ACC112 (cell line): Measurements from ENCODE around the gene SART3.

Experiments
- H2AFZ ChIP-seq: fragments of 200-600 bp; sonication (generic); one replicate; pipeline ENCODE4 v1.6.0; 2017; ENCODE audit warnings: antibody characterized with exemption, low read length; ENCODE audit not compliant: unreplicated experiment
- H3K27ac ChIP-seq: fragments of 200-600 bp; sonication (generic); 2 replicates; pipeline ENCODE4 v1.5.1; 2014; ENCODE audit warnings: low read depth, mild to moderate bottlenecking, antibody characterized with exemption, low read length, moderate library complexity
- H3K27me3 ChIP-seq: fragments of 200-600 bp; sonication (generic); 2 replicates; pipeline ENCODE4 v1.6.1; 2014; ENCODE audit warnings: mild to moderate bottlenecking, antibody characterized with exemption, low read length, moderate library complexity, mixed read lengths; ENCODE audit not compliant: insufficient read depth
- H3K36me3 ChIP-seq: fragments of 200-600 bp; sonication (generic); 2 replicates; pipeline ENCODE4 v1.6.1; 2016; ENCODE audit warnings: mild to moderate bottlenecking, antibody characterized with exemption, low read length, moderate library complexity, mixed read lengths; ENCODE audit not compliant: insufficient read depth
- H3K4me1 ChIP-seq: fragments of 200-600 bp; sonication (generic); one replicate; pipeline ENCODE4 v1.6.1; 2016; ENCODE audit warnings: low read length, mixed read lengths; ENCODE audit not compliant: insufficient read depth, unreplicated experiment, control insufficient read depth
- H3K4me3 ChIP-seq: fragments of 200-600 bp; sonication (generic); 2 replicates; pipeline ENCODE4 v1.5.1; 2014; ENCODE audit warnings: mild to moderate bottlenecking, low read depth, low read length
- H3K79me2 ChIP-seq: fragments of 200-600 bp; sonication (generic); one replicate; pipeline ENCODE4 v1.6.0; 2016; ENCODE audit warnings: low read length; ENCODE audit not compliant: control insufficient read depth, unreplicated experiment, insufficient read depth

Gene SART3

DNA sequence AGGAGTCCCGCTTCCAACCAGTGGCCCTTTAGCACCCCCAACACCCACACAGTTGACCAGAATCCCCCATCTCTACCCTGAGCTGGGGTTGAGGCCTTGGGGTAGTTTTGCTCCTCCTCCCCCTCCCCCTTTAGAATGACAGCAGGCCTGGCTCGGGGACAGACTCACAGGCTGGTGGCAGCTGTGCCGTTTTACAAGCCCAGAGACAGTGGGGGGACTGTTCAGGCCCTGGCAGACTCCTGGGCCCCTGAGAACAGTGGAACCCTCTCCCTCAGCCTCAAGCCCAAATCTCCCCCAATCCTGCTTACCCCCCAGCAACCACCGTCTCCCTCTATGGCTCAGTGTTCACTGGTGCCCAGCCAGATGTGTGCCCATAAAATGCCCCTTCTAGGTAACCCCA is 26.9 kb upstream of the SART3 start:
- no peaks in the 10 kb centered on the region for H3K79me2 ChIP-seq
- H3K27ac ChIP-seq, result no peak overlapping the region
- no peak overlapping the region for H2AFZ ChIP-seq
- no peaks in the 10 kb centered on the region for H3K27me3 ChIP-seq
- no peaks in the 10 kb centered on the region for H3K36me3 ChIP-seq
- H3K4me3 ChIP-seq, result no peak overlapping the region
- H3K4me1 ChIP-seq, result no peaks in the 10 kb centered on the region

GRCh38 chr12:108586306-108586705 is 25.3 kb upstream of the SART3 start:
- Histone ChIP-seq H3K79me2 (no peaks in the 10 kb centered on the region), H3K27ac (no peak overlapping the region), H3K4me1 (no peaks in the 10 kb centered on the region), H3K27me3 (no peaks in the 10 kb centered on the region), H2AFZ (no peak overlapping the region), H3K36me3 (no peaks in the 10 kb centered on the region), H3K4me3 (no peak overlapping the region)

- no peak overlapping the region for H3K4me3 ChIP-seq
- H2AFZ ChIP-seq, result no peak overlapping the region
- no peaks in the 10 kb centered on the region for H3K4me1 ChIP-seq
- H3K36me3 ChIP-seq, result no peaks in the 10 kb centered on the region
- H3K27me3 ChIP-seq, result no peaks in the 10 kb centered on the region
- H3K27ac ChIP-seq, result no peak overlapping the region
- no peaks in the 10 kb centered on the region for H3K79me2 ChIP-seq
Observed at GRCh38 chr12:108585864-108586263, 24.9 kb upstream of the SART3 start.

DNA sequence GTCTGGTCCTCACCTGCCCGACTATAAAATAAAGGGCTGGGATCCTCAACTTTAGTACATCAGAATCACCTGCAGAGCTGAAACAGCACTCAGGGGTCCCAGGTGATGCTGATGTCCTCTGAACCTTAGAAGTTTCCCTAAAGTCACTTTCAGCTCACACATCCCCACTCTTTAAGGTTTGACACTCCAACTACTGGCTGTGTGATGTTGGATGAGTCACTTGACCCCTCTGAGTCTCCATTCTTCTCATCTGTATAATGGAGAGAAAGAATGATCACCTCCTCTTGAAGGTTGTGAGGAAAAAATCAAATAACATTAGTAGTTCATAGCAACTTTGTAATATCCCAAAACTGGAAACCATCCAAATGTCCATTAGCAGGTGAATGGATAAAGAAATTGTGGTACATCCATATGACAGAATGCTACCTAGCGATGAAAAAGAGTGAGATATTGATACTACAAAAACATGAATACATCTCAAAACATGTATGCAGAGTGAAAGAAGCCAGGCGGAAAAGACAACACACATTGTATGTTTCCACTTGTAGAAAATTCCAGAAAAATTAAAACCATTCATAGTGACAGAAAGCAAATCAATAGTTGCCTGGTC is 23.6 kb upstream of the SART3 start:
- Histone ChIP-seq H3K36me3 (no peaks in the 10 kb centered on the region), H3K79me2 (no peaks in the 10 kb centered on the region), H3K27ac (no peak overlapping the region), H3K4me1 (no peaks in the 10 kb centered on the region), H3K4me3 (no peak overlapping the region), H3K27me3 (no peaks in the 10 kb centered on the region), H2AFZ (no peak overlapping the region)

DNA sequence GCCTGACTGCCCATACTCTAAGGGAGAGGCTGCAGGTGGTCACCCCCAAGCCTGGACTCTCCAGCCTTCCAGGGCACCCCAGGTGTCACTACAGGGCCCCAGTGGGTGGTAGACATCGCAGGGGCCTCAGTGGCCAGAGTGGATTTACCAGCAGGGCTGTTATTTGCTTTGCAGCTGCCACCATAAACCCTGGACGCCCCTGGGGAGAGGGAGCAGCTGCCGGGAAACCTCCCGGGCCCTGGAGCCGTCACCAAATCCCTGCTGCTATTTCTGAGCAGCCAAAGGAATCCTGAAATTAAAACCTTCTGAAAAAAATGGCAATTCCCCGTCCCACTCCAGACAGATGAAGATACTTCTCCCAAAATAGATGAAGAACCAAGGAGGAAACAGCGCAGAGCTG is 23.0 kb upstream of the SART3 start:
- no peaks in the 10 kb centered on the region for H3K36me3 ChIP-seq
- H3K4me3 ChIP-seq, result no peak overlapping the region
- no peaks in the 10 kb centered on the region for H3K27me3 ChIP-seq
- no peak overlapping the region for H2AFZ ChIP-seq
- no peaks in the 10 kb centered on the region for H3K79me2 ChIP-seq
- no peak overlapping the region for H3K27ac ChIP-seq
- H3K4me1 ChIP-seq, result no peaks in the 10 kb centered on the region

DNA sequence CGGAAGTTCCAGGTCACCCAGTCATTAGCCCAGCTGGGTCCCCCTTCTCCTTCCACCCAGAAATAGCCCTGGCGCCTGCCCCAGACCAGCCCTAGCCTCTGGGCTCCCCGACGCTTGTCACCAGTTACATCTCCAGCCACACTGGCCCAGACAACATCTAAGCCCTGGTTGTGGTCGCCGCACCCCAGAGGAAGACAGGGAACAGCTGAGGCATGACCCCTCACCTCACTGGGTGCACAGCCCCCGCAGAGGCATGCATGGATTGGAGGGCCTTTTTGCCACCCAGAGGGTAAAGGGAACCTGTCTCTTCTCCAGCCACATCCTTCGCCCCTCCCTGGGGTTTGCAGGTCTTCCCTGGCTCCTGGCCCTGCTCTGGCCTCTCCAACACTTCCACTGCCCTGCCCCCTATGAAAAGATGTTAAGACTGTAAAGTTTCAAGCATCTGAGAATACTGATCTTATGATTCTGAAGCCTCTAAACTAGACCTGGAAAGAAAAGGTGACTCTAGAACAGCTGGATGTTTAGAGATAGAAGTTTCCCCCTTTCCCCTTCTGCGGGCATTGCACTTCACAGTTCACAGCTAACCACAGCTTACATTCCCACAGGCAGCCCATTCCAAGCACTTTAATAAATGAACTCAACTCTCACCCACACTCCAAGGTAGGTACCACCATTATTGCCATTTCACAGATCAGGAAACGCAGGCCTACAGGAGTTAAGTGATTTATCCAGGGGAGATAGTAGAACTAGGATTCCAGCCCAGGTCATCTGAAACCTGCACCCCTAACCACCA is 22.2 kb upstream of the SART3 start:
- no peaks in the 10 kb centered on the region for H3K79me2 ChIP-seq
- H2AFZ ChIP-seq, result no peak overlapping the region
- H3K27me3 ChIP-seq, result no peaks in the 10 kb centered on the region
- H3K27ac ChIP-seq, result no peak overlapping the region
- no peaks in the 10 kb centered on the region for H3K4me1 ChIP-seq
- no peak overlapping the region for H3K4me3 ChIP-seq
- H3K36me3 ChIP-seq, result no peaks in the 10 kb centered on the region

DNA sequence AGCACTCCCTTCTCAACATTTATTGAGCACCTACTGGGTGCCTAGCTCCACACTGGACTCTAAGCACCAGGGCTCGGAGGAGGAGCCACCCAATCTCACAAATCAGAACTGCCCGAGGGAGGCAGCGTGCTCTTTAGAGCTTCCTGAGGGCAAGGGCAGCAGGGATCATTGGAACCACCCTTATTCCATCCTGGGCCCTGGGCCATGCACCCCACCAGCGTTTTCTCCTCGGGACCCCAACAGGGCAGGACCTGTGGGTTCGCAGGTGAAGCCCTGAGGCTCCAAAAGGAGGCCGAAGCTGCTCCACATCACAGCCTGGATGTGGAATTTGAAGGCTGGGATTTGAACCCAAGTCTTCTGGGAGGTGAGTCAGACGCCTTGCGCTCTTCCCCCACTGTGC is 21.5 kb upstream of the SART3 start:
- Histone ChIP-seq H3K4me1 (no peaks in the 10 kb centered on the region), H3K79me2 (no peaks in the 10 kb centered on the region), H3K27ac (no peak overlapping the region), H2AFZ (no peak overlapping the region), H3K27me3 (no peaks in the 10 kb centered on the region), H3K36me3 (no peaks in the 10 kb centered on the region), H3K4me3 (no peak overlapping the region)

GRCh38 chr12:108581311-108582227 is 20.6 kb upstream of the SART3 start:
- Histone ChIP-seq H3K4me1 (no peaks in the 10 kb centered on the region), H3K27me3 (no peaks in the 10 kb centered on the region), H3K4me3 (no peak overlapping the region)

GRCh38 chr12:108580531-108580930 is 19.6 kb upstream of the SART3 start:
- no peaks in the 10 kb centered on the region for H3K36me3 ChIP-seq
- no peaks in the 10 kb centered on the region for H3K27me3 ChIP-seq
- no peak overlapping the region for H3K27ac ChIP-seq
- no peaks in the 10 kb centered on the region for H3K79me2 ChIP-seq
- H2AFZ ChIP-seq, result no peak overlapping the region
- no peaks in the 10 kb centered on the region for H3K4me1 ChIP-seq
- no peak overlapping the region for H3K4me3 ChIP-seq

More at GRCh38 chr12:108581311-108582227, 20.6 kb upstream of the SART3 start:
- H3K79me2 ChIP-seq, result no peaks in the 10 kb centered on the region
- no peaks in the 10 kb centered on the region for H3K36me3 ChIP-seq
- H2AFZ ChIP-seq, result no peak overlapping the region
- no peak overlapping the region for H3K27ac ChIP-seq

DNA sequence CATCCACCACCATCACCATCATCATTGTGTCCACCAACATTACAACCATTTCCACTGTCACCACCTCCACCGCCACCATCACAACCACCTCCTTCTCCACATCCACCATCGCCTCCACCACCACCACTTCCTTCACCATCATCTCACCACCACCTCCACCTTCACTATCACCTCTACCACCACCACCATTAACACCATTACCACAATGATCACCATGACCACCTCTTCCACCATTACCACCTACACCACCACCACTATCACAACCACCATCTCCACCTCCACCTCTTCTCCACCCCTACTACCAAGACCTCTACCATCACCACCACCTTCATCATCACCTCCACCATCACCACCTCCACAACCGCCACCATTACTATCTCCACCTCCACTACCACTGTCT is 17.8 kb upstream of the SART3 start:
- Histone ChIP-seq H3K4me1 (no peaks in the 10 kb centered on the region), H3K27me3 (no peaks in the 10 kb centered on the region), H3K79me2 (no peaks in the 10 kb centered on the region), H3K4me3 (no peak overlapping the region), H3K36me3 (no peaks in the 10 kb centered on the region), H3K27ac (no peak overlapping the region), H2AFZ (no peak overlapping the region)
